Smooth muscle cell (in vitro differentiated cells): ENCODE data around the gene SLIT3. TPM values are rescaled to one million over a fixed set of nuclear protein-coding genes. Genes with fewer than 3 reads are reported as not detected.

Experiments
- DNase-seq: peaks from one replicate; lab custom pipeline; 2025; ENCODE audit not compliant: unreplicated experiment; lab: John Stamatoyannopoulos, UW
- H2AFZ ChIP-seq: fragments of 200-600 bp; sonication (generic); 2 replicates; pipeline ENCODE4 v1.6.0; 2016; ENCODE audit warnings: antibody characterized with exemption, low read depth, mild to moderate bottlenecking
- H3F3A ChIP-seq: fragments of 200-600 bp; sonication (generic); 2 replicates; pipeline ENCODE4 v1.6.0; 2017; ENCODE audit warnings: antibody characterized with exemption, low read depth
- H3K27ac ChIP-seq: fragments of 200-600 bp; sonication (generic); 2 replicates; pipeline ENCODE4 v1.5.1; 2016; ENCODE audit warnings: low read depth, mild to moderate bottlenecking
- H3K27me3 ChIP-seq: fragments of 200-600 bp; sonication (generic); 2 replicates; pipeline ENCODE4 v1.6.1; 2016; ENCODE audit warnings: low read depth, mild to moderate bottlenecking
- H3K36me3 ChIP-seq: fragments of 200-600 bp; sonication (generic); 2 replicates; pipeline ENCODE4 v1.5.1; 2016; ENCODE audit warnings: low read depth
- H3K4me1 ChIP-seq: fragments of 200-600 bp; sonication (generic); 2 replicates; pipeline ENCODE4 v1.5.1; 2016; ENCODE audit warnings: low read depth
- H3K4me2 ChIP-seq: fragments of 200-600 bp; sonication (generic); 2 replicates; pipeline ENCODE4 v1.6.0; 2016; ENCODE audit warnings: mild to moderate bottlenecking
- H3K4me3 ChIP-seq: fragments of 200-600 bp; sonication (generic); 2 replicates; pipeline ENCODE4 v1.5.1; 2016; ENCODE audit warnings: mild to moderate bottlenecking
- H3K79me2 ChIP-seq: fragments of 200-600 bp; sonication (generic); 2 replicates; pipeline ENCODE4 v1.6.0; 2016; ENCODE audit warnings: low read depth, mild to moderate bottlenecking
- H3K9ac ChIP-seq: fragments of 200-600 bp; sonication (generic); 2 replicates; pipeline ENCODE4 v1.6.0; 2016; ENCODE audit warnings: low read depth
- H3K9me3 ChIP-seq: fragments of 200-600 bp; sonication (generic); replicated peaks from 2 replicates; pipeline ENCODE4 v1.5.1; 2016; ENCODE audit warnings: low read depth
- H4K20me1 ChIP-seq: fragments of 200-600 bp; sonication (generic); 2 replicates; pipeline ENCODE4 v1.6.0; 2016; ENCODE audit warnings: low read depth
- WGBS: methylation state at CpG from one replicate; pipeline ENCODE4 v1.1.7; 2016; ENCODE audit warnings: low lambda C conversion rate; 5-methylcytosine and 5-hydroxymethylcytosine counted together
- polyA plus RNA-seq: library from polyadenylated mRNA; unstranded; fragments of >200 nt; fragmentation: Nextera tagmentation; extraction: Ambion mirVana; gene quantifications from 2 replicates; pipeline ENCODE4 v1.2.1, GENCODE V29; 2016
- total RNA-seq: library from RNA; depleted of rRNA; stranded (reverse); fragments of >200 nt; gene quantifications from 2 replicates; pipeline ENCODE4 v1.2.3, GENCODE V29; 2014
- TF ChIP-seq, protein P1 (sequence below): fragments of 200-600 bp; sonication (generic); IDR thresholded peaks from 2 replicates; pipeline ENCODE4 v1.5.1; 2017; ENCODE audit warnings: borderline replicate concordance, mild to moderate bottlenecking, antibody characterized with exemption; ENCODE audit not compliant: insufficient read depth, poor library complexity, severe bottlenecking

The SLIT3 gene
- total and polyA plus RNA-seq, 2 experiments from 2014 or later, result 25.4 to 29.5 TPM

- H3K4me2 ChIP-seq, result peak overlapping the region; percentile 95
- peaks cover 6% of the 10 kb centered on the region for H3K27me3 ChIP-seq
- H2AFZ ChIP-seq, result peak overlapping the region; percentile 75
These were observed 1.0 kb upstream of the SLIT3 start for GRCh38 chr5:169301986-169302385.

GRCh38 chr5:169301386-169301934 lies 521 bp upstream of the SLIT3 start:
- H3K9me3 ChIP-seq, result no peaks in the 10 kb centered on the region
- peaks cover 12% of the 10 kb centered on the region for H3K4me1 ChIP-seq
- no peak overlapping the region for H3K9ac ChIP-seq
- no peak for DNase-seq
- TF ChIP-seq, protein P1, sequence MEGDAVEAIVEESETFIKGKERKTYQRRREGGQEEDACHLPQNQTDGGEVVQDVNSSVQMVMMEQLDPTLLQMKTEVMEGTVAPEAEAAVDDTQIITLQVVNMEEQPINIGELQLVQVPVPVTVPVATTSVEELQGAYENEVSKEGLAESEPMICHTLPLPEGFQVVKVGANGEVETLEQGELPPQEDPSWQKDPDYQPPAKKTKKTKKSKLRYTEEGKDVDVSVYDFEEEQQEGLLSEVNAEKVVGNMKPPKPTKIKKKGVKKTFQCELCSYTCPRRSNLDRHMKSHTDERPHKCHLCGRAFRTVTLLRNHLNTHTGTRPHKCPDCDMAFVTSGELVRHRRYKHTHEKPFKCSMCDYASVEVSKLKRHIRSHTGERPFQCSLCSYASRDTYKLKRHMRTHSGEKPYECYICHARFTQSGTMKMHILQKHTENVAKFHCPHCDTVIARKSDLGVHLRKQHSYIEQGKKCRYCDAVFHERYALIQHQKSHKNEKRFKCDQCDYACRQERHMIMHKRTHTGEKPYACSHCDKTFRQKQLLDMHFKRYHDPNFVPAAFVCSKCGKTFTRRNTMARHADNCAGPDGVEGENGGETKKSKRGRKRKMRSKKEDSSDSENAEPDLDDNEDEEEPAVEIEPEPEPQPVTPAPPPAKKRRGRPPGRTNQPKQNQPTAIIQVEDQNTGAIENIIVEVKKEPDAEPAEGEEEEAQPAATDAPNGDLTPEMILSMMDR, result no peak
- H3K27me3 ChIP-seq, result peaks cover 6% of the 10 kb centered on the region
- H3K4me3 ChIP-seq, result peak overlapping the region; percentile 69
- H3K36me3 ChIP-seq, result no peaks in the 10 kb centered on the region
- H2AFZ ChIP-seq, result peak overlapping the region; percentile 75
- H3K27ac ChIP-seq, result no peak overlapping the region
- H3K79me2 ChIP-seq, result no peaks in the 10 kb centered on the region
- peaks cover 14% of the 10 kb centered on the region for H3F3A ChIP-seq
- peaks cover 18% of the 10 kb centered on the region for H4K20me1 ChIP-seq
- 18% methylated on average over 18 of the region's 18 CpGs for WGBS
- H3K4me2 ChIP-seq, result peak overlapping the region; percentile 95

More at GRCh38 chr5:169301986-169302385, 1.0 kb upstream of the SLIT3 start:
- Histone ChIP-seq H3K9ac (no peak overlapping the region), H3K36me3 (no peaks in the 10 kb centered on the region), H3K4me3 (peak overlapping the region; percentile 69), H3K79me2 (no peaks in the 10 kb centered on the region), H4K20me1 (peaks cover 14% of the 10 kb centered on the region), H3F3A (peaks cover 14% of the 10 kb centered on the region), H3K4me1 (peaks cover 12% of the 10 kb centered on the region), H3K9me3 (no peaks in the 10 kb centered on the region), H3K27ac (no peak overlapping the region)
- TF ChIP-seq, protein P1, result no peak
- DNase-seq, result no peak
- WGBS, result 43% methylated on average over 12 of the region's 12 CpGs

- WGBS, result 27% methylated on average over 30 of the region's 35 CpGs
- Histone ChIP-seq H3K4me1 (peaks cover 12% of the 10 kb centered on the region), H3K27me3 (peaks cover 4% of the 10 kb centered on the region), H3K36me3 (no peaks in the 10 kb centered on the region), H3F3A (peaks cover 14% of the 10 kb centered on the region), H4K20me1 (peaks cover 25% of the 10 kb centered on the region), H3K9ac (no peak overlapping the region), H3K79me2 (peaks cover 6% of the 10 kb centered on the region), H3K4me3 (peak overlapping the region; percentile 69), H3K27ac (no peak overlapping the region), H2AFZ (peak overlapping the region; percentile 86), H3K9me3 (no peaks in the 10 kb centered on the region), H3K4me2 (peak overlapping the region; percentile 95)
- DNase-seq, result no peak
- TF ChIP-seq, protein P1, result no peak
These were observed 1.1 kb downstream of the SLIT3 start for GRCh38 chr5:169299663-169300467.
